HG03064 (cell line): ENCODE results near the gene PGBD5.

Experiments
- ATAC-seq: cut with Tn5 transposase; IDR thresholded peaks from one replicate; pipeline ENCODE4 v1.9.1; 2021; ENCODE audit warnings: low read depth; ENCODE audit not compliant: unreplicated experiment

Gene PGBD5

GRCh38 chr1:230381049-230381467 is 45.1 kb downstream of the PGBD5 start:
- no peak for ATAC-seq

GRCh38 chr1:230379928-230380327 is 46.2 kb downstream of the PGBD5 start:
- ATAC-seq, result no peak

GRCh38 chr1:230379462-230379861 is 46.7 kb downstream of the PGBD5 start:
- no peak for ATAC-seq

GRCh38 chr1:230377851-230378250 is 48.3 kb downstream of the PGBD5 start:
- no peak for ATAC-seq

GRCh38 chr1:230377324-230377723 is 48.8 kb downstream of the PGBD5 start:
- no peak for ATAC-seq

- no peak for ATAC-seq
Observed at GRCh38 chr1:230376296-230376695, 49.8 kb downstream of the PGBD5 start.

GRCh38 chr1:230375780-230376179 is 50.4 kb downstream of the PGBD5 start:
- no peak for ATAC-seq

- ATAC-seq, result no peak
Observed at GRCh38 chr1:230375147-230375546, 51.0 kb downstream of the PGBD5 start.

- ATAC-seq, result no peak
Observed at GRCh38 chr1:230371923-230372703, 54.0 kb downstream of the PGBD5 start.

- ATAC-seq, result no peak
Observed at GRCh38 chr1:230370109-230370508, 56.0 kb downstream of the PGBD5 start.

GRCh38 chr1:230368871-230369270 is 57.3 kb downstream of the PGBD5 start:
- ATAC-seq, result no peak

- ATAC-seq, result no peak
Observed at GRCh38 chr1:230368363-230368762, 57.8 kb downstream of the PGBD5 start.

- no peak for ATAC-seq
Observed at GRCh38 chr1:230366504-230366915, 59.6 kb downstream of the PGBD5 start.

GRCh38 chr1:230365723-230366307 is 60.3 kb downstream of the PGBD5 start:
- ATAC-seq, result no peak

GRCh38 chr1:230362949-230363348 is 63.2 kb downstream of the PGBD5 start:
- ATAC-seq, result no peak

- ATAC-seq, result no peak
Observed at GRCh38 chr1:230361941-230362340, 64.2 kb downstream of the PGBD5 start.

GRCh38 chr1:230359992-230360668 is 66.0 kb downstream of the PGBD5 start:
- ATAC-seq, result no peak

GRCh38 chr1:230356869-230357794 is 69.0 kb downstream of the PGBD5 start:
- no peak for ATAC-seq

- ATAC-seq, result no peak
Observed at GRCh38 chr1:230356190-230356589, 69.9 kb downstream of the PGBD5 start.

- no peak for ATAC-seq
Observed at GRCh38 chr1:230355594-230355993, 70.5 kb downstream of the PGBD5 start.

- ATAC-seq, result no peak
Observed at GRCh38 chr1:230355128-230355527, 71.0 kb downstream of the PGBD5 start.
